ENCODE results near the gene SLC1A2.

DNA sequence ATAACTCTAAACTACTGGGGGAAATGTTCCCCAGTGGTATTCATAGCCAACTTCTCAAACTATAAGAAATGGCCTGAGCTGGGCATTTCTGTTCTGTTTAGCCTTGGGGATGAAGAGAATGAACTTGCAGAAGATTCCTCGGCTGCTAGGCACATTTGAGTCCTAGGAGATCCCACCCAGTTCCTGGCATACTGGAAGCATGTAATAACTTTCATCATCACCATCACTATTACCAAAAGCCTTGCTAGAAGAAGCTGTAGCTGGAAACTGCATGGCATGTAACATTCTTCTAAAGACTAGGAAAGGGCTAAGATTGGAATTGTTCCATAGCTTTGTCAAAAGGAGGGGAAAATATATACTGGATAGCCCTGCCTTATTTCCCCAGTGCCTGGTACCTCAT lies 40.1 kb upstream of the SLC1A2 start:
- TF ChIP-seq, protein P1, sequence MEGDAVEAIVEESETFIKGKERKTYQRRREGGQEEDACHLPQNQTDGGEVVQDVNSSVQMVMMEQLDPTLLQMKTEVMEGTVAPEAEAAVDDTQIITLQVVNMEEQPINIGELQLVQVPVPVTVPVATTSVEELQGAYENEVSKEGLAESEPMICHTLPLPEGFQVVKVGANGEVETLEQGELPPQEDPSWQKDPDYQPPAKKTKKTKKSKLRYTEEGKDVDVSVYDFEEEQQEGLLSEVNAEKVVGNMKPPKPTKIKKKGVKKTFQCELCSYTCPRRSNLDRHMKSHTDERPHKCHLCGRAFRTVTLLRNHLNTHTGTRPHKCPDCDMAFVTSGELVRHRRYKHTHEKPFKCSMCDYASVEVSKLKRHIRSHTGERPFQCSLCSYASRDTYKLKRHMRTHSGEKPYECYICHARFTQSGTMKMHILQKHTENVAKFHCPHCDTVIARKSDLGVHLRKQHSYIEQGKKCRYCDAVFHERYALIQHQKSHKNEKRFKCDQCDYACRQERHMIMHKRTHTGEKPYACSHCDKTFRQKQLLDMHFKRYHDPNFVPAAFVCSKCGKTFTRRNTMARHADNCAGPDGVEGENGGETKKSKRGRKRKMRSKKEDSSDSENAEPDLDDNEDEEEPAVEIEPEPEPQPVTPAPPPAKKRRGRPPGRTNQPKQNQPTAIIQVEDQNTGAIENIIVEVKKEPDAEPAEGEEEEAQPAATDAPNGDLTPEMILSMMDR (IDR thresholded peaks at IDR 0.05), result no peak
- no peak for TF ChIP-seq POLR2AphosphoS5 (IDR thresholded peaks at IDR 0.05)

All from breast epithelium (tissue), 3 donors.